A549 (cell line): ENCODE data around the gene CDC42BPB. TPM values are rescaled to one million over a fixed set of nuclear protein-coding genes. Genes with fewer than 3 reads are reported as not detected.

Experiments
- ATAC-seq, 2 experiments: fragments of 200-7000 bp in 1 of 2; fragments of >200 bp in 1 of 2; cut with Nextera tagmentation in 1 of 2; cut with Tn5 transposase in 1 of 2; 3 replicates each; pipeline versions ENCODE4 v1.8.0 to v1.9.1; 2018 to 2020; ENCODE audit warnings: mild to moderate bottlenecking in 1 of 2, moderate library complexity in 1 of 2
- CTCF ChIA-PET: fragments of 300-600 bp; sonication (Branson Sonifier 250); formaldehyde crosslinking; extraction: SDS; loops from one replicate; lab custom pipeline; 2021; ENCODE audit warnings: antibody characterized with exemption, inconsistent platforms; lab: Yijun Ruan, JAX
- POLR2A ChIA-PET: fragments of 350-600 bp; formaldehyde crosslinking; extraction: SDS; loops from one replicate; lab custom pipeline; 2021; ENCODE audit warnings: antibody characterized with exemption, inconsistent platforms; lab: Yijun Ruan, JAX
- DNase-seq, 2 experiments: peaks; one replicate each; pipeline versions ENCODE4 v3.0.0 to v3.0.0-alpha.2; 2011 to 2016; ENCODE audit warnings: low read depth in 1 of 2, low spot score in 1 of 2
- FAIRE-seq: peaks from 2 replicates; lab custom pipeline; 2011; peaks lifted over from hg19 to GRCh38; lab: Jason Lieb, UNC
- H3K27ac ChIP-seq, 2 experiments: fragments of >200 bp; sonication (Bioruptor Twin); formaldehyde crosslinking; 3 replicates each; pipeline ENCODE4 v1.5.1; 2016 to 2017
- H3K4me1 ChIP-seq: fragments of >200 bp; sonication (Bioruptor Twin); formaldehyde crosslinking; 3 replicates; pipeline ENCODE4 v1.6.1; 2016
- H3K4me2 ChIP-seq: fragments of >200 bp; sonication (Bioruptor Twin); formaldehyde crosslinking; 3 replicates; pipeline ENCODE4 v1.6.1; 2016
- H3K4me3 ChIP-seq: fragments of >200 bp; sonication (Bioruptor Twin); formaldehyde crosslinking; 3 replicates; pipeline ENCODE4 v1.5.1; 2016
- H3K9me3 ChIP-seq: fragments of >200 bp; sonication (Bioruptor Twin); formaldehyde crosslinking; 3 replicates; pipeline ENCODE4 v1.6.1; 2016
- BHLHE40 ChIP-seq: IDR thresholded peaks from 2 replicates; pipeline ENCODE4 v1.6.1; 2012; ENCODE audit warnings: low read depth, low read length, inconsistent platforms
- CEBPB ChIP-seq, 2 experiments: fragments of >200 bp in 1 of 2; sonication (Bioruptor Twin) in 1 of 2; formaldehyde crosslinking in 1 of 2; IDR thresholded peaks; 2 replicates each; pipeline ENCODE4 v1.6.1; 2012 to 2016
- CHD4 ChIP-seq: fragments of 200-600 bp; sonication (generic); IDR thresholded peaks from 2 replicates; pipeline ENCODE4 v1.6.1; 2016; ENCODE audit warnings: antibody characterized with exemption, mild to moderate bottlenecking, borderline replicate concordance
- CTCF ChIP-seq: fragments of >200 bp; sonication (Bioruptor Twin); formaldehyde crosslinking; IDR thresholded peaks from 3 replicates; pipeline ENCODE4 v1.5.1; 2016
- EHF ChIP-seq: fragments of 250-450 bp; sonication (Bioruptor Pico); IDR thresholded peaks from 2 replicates; pipeline ENCODE4 v1.5.0; 2020; ENCODE audit warnings: mild to moderate bottlenecking
- ELK1 ChIP-seq: fragments of 150-350 bp; IDR thresholded peaks from 2 replicates; pipeline ENCODE4 v1.6.1; 2014; ENCODE audit warnings: low read depth, mild to moderate bottlenecking, low read length
- EP300 ChIP-seq, 2 experiments: fragments of >200 bp; sonication (Bioruptor Twin); formaldehyde crosslinking; IDR thresholded peaks; 2 replicates in 1 of 2; 3 replicates in 1 of 2; pipeline ENCODE4 v1.6.1; 2016 to 2017
- GATA3 ChIP-seq: IDR thresholded peaks from 2 replicates; pipeline ENCODE4 v1.6.1; 2012; ENCODE audit warnings: borderline replicate concordance
- HEYL ChIP-seq: fragments of 250-450 bp; sonication (Bioruptor Pico); IDR thresholded peaks from 2 replicates; pipeline ENCODE4 v1.8.0; 2021; ENCODE audit warnings: mild to moderate bottlenecking, moderate library complexity
- HOXA7 ChIP-seq: fragments of 250-450 bp; sonication (Bioruptor Pico); IDR thresholded peaks from 2 replicates; pipeline ENCODE4 v1.5.0; 2020; ENCODE audit warnings: mild to moderate bottlenecking, moderate library complexity
- HOXB13 ChIP-seq: fragments of 250-450 bp; sonication (Bioruptor Pico); IDR thresholded peaks from 2 replicates; pipeline ENCODE4 v1.5.0; 2020; ENCODE audit warnings: low read depth, mild to moderate bottlenecking, moderate library complexity
- NPAS2 ChIP-seq: fragments of 250-450 bp; sonication (Bioruptor Pico); IDR thresholded peaks from 2 replicates; pipeline ENCODE4 v1.8.0; 2022; ENCODE audit warnings: mild to moderate bottlenecking, moderate library complexity, borderline replicate concordance
- NR3C1 ChIP-seq: fragments of >200 bp; sonication (Bioruptor Twin); formaldehyde crosslinking; IDR thresholded peaks from 3 replicates; pipeline ENCODE4 v1.6.1; 2017
- POLR2AphosphoS2 ChIP-seq: conservative IDR thresholded peaks from 2 replicates; pipeline ENCODE4 v1.6.1; 2012; ENCODE audit warnings: low read length, improper control_type of control experiment, inconsistent platforms
- RARB ChIP-seq: fragments of 250-450 bp; sonication (Bioruptor Pico); IDR thresholded peaks from 2 replicates; pipeline ENCODE4 v1.8.0; 2021; ENCODE audit warnings: mild to moderate bottlenecking, moderate library complexity
- RCOR1 ChIP-seq: fragments of 150-350 bp; IDR thresholded peaks from 2 replicates; pipeline ENCODE4 v1.6.1; 2014; ENCODE audit warnings: antibody characterized with exemption, low read length, low read depth
- SMC3 ChIP-seq: fragments of >200 bp; sonication (Bioruptor Twin); formaldehyde crosslinking; IDR thresholded peaks from 3 replicates; pipeline ENCODE4 v1.6.1; 2018; ENCODE audit warnings: inconsistent platforms
- TFCP2L1 ChIP-seq: fragments of 250-450 bp; sonication (Bioruptor Pico); IDR thresholded peaks from 2 replicates; pipeline ENCODE4 v1.5.0; 2021; ENCODE audit warnings: mild to moderate bottlenecking
- ZFP36 ChIP-seq: fragments of 450-650 bp; IDR thresholded peaks from 2 replicates; pipeline ENCODE4 v1.6.1; 2014; ENCODE audit warnings: borderline replicate concordance; ENCODE audit not compliant: partially characterized antibody
- WGBS: methylation state at CpG from one replicate; pipeline ENCODE4 v1.1.6; 2017; ENCODE audit errors: missing lambda C conversion rate; 5-methylcytosine and 5-hydroxymethylcytosine counted together
- polyA plus RNA-seq, 4 experiments: library from polyadenylated mRNA; depleted of rRNA in 3 of 4; stranded (reverse); fragments of >200 nt; fragmentation: RNase III in 1 of 4; extraction: RNeasy Plus Mini Kit Qiagen cat#74134 plus additional on column Dnase treatment in 1 of 4; gene quantifications; 2 replicates in 3 of 4; 3 replicates in 1 of 4; pipeline ENCODE4 v1.2.3, GENCODE V29; 2011 to 2017

Gene CDC42BPB
- polyA plus RNA-seq, 2 of the 4 experiments (the other 2 are of a cell fraction): 56.4 to 57.1 TPM

- no peak overlapping the region for H3K27ac ChIP-seq
- no peaks in the 10 kb centered on the region for H3K4me1 ChIP-seq
- no peak overlapping the region for H3K4me3 ChIP-seq
- WGBS: 96% methylated on average over 38 of the region's 43 CpGs
- H3K9me3 ChIP-seq: no peaks in the 10 kb centered on the region
- CTCF ChIA-PET: interaction anchor here (1.8 kb wide), 1 partner anchor 246 kb away, joined by 6 read pairs; no protein-coding TSS in a partner anchor
- no peak overlapping the region for H3K4me2 ChIP-seq
- FAIRE-seq (no peak), DNase-seq (no peak), ATAC-seq (no peak)
- no peak for TF ChIP-seq CHD4
- TF ChIP-seq HOXA7 (CRISPR knock-in tag): no peak
- TF ChIP-seq BHLHE40: no peak
- no peak for TF ChIP-seq RARB (CRISPR knock-in tag)
- no peak for TF ChIP-seq NR3C1
- TF ChIP-seq ELK1: no peak
- TF ChIP-seq RCOR1: no peak
- POLR2A ChIA-PET: no interaction called here
These were observed 117.4 kb downstream of the CDC42BPB start for GRCh38 chr14:102939820-102940561.

- POLR2A ChIA-PET: no interaction called here
- TF ChIP-seq HOXA7 (CRISPR knock-in tag) (no peak), RARB (CRISPR knock-in tag) (no peak), RCOR1 (no peak), HEYL (CRISPR knock-in tag) (no peak)
- TF ChIP-seq, all 56 proteins: peak for 0
These were observed 118.0 kb downstream of the CDC42BPB start for GRCh38 chr14:102939329-102939728.

GRCh38 chr14:102938191-102938590 is 119.2 kb downstream of the CDC42BPB start:
- WGBS: 93% methylated on average over 12 of the region's 12 CpGs
- CTCF ChIA-PET: interaction anchor here (0.6 kb wide), 1 partner anchor 1027 kb away, joined by 3 read pairs; no protein-coding TSS in a partner anchor
- Histone ChIP-seq H3K4me3 (no peak overlapping the region), H3K4me2 (no peak overlapping the region), H3K9me3 (no peaks in the 10 kb centered on the region), H3K27ac (no peak overlapping the region), H3K4me1 (no peaks in the 10 kb centered on the region)
- POLR2A ChIA-PET: no interaction called here
- ATAC-seq: no peak
- no peak for TF ChIP-seq TFCP2L1 (CRISPR knock-in tag)
- TF ChIP-seq EP300 (IDR thresholded peaks at IDR 0.05): no peak
- no peak for TF ChIP-seq CTCF
- no peak for TF ChIP-seq BHLHE40
- no peak for TF ChIP-seq CHD4
- no peak for TF ChIP-seq CEBPB (IDR thresholded peaks at IDR 0.05)
- TF ChIP-seq NPAS2 (CRISPR knock-in tag): no peak
- TF ChIP-seq HOXB13: no peak
- TF ChIP-seq GATA3: no peak
- TF ChIP-seq EHF (CRISPR knock-in tag): no peak
- no peak for TF ChIP-seq ELK1
- TF ChIP-seq POLR2AphosphoS2: no peak
- no peak for TF ChIP-seq SMC3
- TF ChIP-seq NR3C1: no peak
- no peak for TF ChIP-seq ZFP36
- no peak for DNase-seq
- FAIRE-seq: no peak

More at GRCh38 chr14:102939329-102939728, 118.0 kb downstream of the CDC42BPB start:
- no peak; a peak in 1 of 6 replicates for ATAC-seq
- no peak for FAIRE-seq
- Histone ChIP-seq H3K27ac (no peak overlapping the region), H3K4me1 (no peaks in the 10 kb centered on the region), H3K4me2 (no peak overlapping the region), H3K9me3 (no peaks in the 10 kb centered on the region), H3K4me3 (no peak overlapping the region)
- WGBS: 93% methylated on average over 18 of the region's 18 CpGs
- DNase-seq: no peak
- CTCF ChIA-PET: no interaction called here
